HCT116 (cell line): Measurements from ENCODE around the gene NDUFB6.

ENCODE experiments used
- CTCF ChIP-seq, 3 experiments: fragments of 200-600 bp in 1 of 3; sonication (generic) in 1 of 3; IDR thresholded peaks in 2 of 3; conservative IDR thresholded peaks in 1 of 3; 2 replicates each; pipeline ENCODE4 v1.5.1; 2012 to 2017; ENCODE audit warnings: low read depth in 2 of 3, low read length in 2 of 3, antibody characterized with exemption in 1 of 3, borderline replicate concordance in 1 of 3, control low read depth in 1 of 3, mild to moderate bottlenecking in 1 of 3, mixed read lengths in 1 of 3, mixed run types in 1 of 3, moderate library complexity in 1 of 3; ENCODE audit not compliant: insufficient read depth in 1 of 3
- EZH2 ChIP-seq: fragments of 200-600 bp; sonication (generic); IDR thresholded peaks from 2 replicates; pipeline ENCODE4 v1.6.1; 2017; ENCODE audit warnings: antibody characterized with exemption, mixed run types

GRCh38 chr9:32590476-32590875 is 17.5 kb upstream of the NDUFB6 start:
- TF ChIP-seq EZH2 (no peak), CTCF (IDR thresholded peaks at IDR 0.05 in 2 of 3, conservative IDR thresholded peaks at IDR 0.05 in 1 of 3; ENCODE audit: borderline replicate concordance in 1 of 3, insufficient read depth in 1 of 3, low read depth in 2 of 3, low read length in 2 of 3) (no peak)
